SIG-M5 treated with dmso at 0.1 percent for 504 hours (cell line): Measurements from ENCODE around the gene DNAJC15.
"Not testable (repeated sequence)": the region's sequence is repeated elsewhere in the genome, so short reads cannot be mapped to it uniquely, and the experiment has no call there.

Experiments used
- DNase-seq: peaks from one replicate; lab custom pipeline; 2025; ENCODE audit not compliant: unreplicated experiment; lab: John Stamatoyannopoulos, UW

The DNAJC15 gene

DNA sequence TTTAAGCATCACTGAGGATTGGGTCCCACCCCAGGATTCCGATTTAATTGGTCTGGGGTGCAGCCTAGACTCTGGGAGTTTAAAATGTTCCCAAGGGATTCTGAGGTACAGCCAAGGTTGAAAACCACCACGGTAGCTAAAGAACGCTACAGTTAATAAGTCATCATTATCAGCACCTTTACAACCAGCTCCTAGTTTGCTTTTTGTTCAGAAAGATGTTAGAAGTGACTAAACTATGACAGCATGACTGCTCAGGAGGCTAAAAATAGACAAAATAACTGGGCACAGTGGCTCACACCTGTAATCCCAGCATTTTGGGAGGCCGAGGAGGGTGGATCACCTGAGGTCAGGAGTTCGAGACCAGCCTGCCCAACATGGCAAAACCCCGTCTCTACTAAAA lies 19.7 kb upstream of the DNAJC15 start:
- DNase-seq: no peak

DNA sequence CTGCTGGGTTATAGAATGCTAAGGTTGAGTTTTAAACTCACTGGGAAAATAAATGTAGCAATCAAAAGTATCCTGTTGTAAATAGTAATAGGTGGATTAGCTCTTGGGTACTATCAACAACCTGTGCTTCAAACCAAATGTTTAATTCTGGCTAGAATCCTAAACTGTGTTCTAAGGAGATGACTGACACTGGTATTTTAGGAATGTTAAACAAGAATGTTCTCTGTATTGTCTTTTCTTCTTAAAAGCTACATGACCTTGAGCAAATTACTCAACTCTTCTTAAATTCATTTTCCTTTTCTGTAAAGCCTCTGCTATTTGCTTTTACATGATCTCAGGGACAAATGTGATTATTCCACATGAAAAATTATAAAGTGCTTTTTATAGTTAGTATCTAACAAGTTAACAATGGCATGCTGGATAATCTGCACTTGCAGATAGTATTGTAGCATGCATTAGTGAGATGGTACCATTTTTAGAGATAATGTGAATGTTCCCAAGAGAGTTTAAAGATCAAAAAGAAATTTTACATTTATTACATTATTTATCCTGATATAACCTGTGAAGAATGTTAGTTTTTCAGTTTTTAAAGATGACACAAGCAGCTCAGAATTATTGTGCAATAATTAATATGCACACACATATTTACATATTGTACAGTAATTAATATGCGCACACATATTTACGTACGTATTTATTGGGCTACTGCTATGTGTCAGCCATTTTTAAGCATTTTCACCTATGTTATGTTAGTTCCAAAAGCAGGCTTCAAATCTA lies 17.7 kb upstream of the DNAJC15 start:
- no peak for DNase-seq

DNA sequence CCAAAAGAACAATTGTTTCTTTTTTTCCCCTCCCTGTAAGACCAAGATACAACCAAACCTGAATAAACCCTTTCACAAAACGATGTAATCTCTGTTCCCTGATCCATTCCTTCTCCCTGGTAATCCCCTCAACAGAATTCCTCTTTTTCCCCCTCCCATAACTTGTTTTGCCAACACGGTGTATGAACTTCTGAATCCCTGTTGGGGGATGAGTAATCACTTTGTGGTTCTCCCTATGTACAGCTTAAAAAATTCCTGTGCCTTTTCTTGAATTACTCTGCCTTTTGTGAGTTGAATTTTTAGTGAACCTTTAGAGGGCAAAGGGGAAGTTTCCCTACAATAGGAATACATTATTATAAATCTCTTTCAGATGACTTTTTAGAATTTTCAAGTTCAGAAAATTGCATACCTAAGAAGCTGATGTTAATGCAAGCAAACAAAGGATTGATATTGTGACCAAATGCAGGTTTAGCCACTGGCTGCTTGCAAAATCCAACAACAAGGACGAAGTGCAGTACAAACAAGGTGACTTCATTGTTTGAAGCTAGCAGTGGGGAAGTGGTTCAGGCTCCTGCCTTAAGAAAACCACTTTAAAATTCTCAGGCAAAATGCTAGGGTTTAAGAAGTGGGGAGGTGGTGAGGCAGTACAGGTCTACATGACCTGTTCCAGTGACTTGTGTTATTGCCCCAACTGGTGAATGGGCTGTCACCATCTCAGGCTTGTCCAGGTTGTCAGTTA lies 16.3 kb upstream of the DNAJC15 start:
- no peak for DNase-seq

DNA sequence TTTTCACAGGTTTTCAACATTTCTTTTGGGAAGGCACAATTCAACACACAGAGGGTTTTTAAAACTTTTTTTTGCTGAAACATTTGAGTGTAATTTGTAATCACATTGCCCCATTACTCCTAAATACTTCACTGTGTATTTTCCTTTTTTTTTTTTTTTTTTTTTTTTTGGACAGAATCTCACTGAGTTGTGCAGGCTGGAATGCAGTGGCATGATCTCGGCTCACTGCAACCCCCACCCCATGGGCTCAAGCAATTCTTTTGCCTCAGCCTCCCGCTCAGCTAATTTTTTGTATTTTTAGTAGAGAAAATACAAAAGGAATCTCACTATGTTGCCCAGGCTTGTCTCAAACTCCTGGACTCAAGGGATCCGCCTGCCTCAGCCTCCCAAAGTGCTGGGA lies 14.8 kb upstream of the DNAJC15 start:
- DNase-seq: no peak

DNA sequence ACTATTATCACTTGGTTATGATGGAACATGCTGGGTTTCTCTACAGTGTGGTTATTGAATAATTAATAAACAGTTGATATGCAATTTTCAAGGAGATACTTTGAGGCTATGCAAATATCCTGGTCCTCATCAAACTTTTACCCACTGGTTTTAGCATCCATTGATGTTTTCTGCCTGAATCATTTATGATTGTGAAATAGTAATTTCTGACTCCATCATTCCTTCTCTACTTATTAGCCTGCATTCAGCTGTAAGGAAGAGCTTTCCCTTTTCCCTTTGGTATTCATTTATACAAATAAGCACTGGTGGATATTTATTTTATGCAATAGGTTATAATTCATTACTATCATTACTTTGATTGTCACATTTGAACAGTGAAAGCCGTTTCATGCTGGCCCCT lies 13.9 kb upstream of the DNAJC15 start:
- DNase-seq: no peak

DNA sequence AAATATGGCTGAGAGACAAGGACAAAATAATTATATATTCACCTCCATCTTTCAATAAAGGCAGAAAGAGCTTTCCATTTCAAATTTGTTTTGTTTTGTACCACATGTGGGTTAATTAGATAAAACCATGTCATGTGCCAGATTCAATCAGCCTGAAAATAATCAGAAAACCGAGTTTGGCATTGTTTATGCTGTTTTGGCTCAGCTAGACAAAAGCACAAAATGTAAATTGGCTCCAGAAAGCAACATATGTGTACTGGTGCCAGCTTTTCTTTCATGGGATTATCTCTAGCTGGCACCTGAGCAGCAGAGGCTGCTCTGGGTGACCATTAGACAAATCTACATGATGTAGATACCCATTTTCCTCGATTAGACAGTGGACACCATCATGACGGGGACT lies 9.2 kb upstream of the DNAJC15 start:
- no peak for DNase-seq

DNA sequence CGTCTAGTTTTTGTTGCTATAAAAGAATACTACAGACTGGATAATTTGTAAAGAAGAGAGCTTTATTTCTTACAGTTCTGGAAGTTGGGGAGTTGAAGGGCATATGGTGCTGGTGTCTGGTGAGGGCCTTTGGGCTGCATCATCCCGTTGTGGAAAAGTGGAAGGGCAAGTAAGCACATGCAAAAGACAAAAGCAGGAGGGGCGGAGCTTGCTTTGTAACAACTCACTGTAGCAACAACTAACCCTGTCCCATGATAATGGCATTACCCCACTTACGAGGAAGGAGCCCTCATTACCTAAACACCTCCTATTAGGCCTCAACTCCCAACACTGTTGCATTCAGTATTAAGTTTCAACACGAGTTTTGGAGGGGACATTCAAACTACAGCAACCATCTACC lies 7.2 kb upstream of the DNAJC15 start:
- DNase-seq: no peak

DNA sequence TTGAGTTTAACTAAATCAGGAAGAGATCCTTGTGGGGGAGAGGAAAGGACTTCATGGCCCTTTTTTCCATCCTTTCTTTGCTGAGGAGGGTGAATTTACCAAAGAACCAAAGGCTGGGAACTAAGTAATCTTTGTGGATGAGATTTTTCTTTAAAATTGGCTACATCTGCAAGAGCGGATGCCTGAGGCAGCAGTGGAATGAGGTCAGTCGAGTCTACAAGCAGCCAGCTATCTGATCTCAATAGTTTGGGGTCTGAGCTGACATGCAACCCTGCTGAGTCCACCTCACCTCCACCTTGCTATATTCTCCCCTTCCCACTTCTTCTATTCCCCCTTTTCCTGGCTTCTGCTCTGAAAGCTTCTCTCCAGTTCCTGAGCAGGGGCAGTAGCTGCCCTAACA lies 3.6 kb upstream of the DNAJC15 start:
- DNase-seq: no peak

DNA sequence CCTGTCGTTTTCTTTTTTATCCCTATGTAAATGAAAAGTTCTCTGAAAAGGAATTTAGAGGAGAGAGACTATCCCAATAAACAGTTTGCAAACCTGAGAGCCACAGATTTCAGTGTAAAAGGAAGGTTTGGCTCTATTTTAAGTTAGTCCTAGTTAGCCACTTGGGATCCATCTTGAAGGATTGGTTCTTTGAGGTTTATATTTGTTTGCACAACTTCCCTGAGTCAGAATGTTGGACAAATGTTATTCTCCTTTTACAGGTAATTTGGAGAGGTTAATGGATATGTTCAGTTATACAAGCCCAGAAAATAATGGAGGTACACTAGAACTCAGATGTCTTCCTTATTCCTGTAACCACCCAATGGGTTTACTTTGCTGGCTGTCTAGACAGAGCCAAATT lies 2.6 kb upstream of the DNAJC15 start:
- DNase-seq: no peak

DNA sequence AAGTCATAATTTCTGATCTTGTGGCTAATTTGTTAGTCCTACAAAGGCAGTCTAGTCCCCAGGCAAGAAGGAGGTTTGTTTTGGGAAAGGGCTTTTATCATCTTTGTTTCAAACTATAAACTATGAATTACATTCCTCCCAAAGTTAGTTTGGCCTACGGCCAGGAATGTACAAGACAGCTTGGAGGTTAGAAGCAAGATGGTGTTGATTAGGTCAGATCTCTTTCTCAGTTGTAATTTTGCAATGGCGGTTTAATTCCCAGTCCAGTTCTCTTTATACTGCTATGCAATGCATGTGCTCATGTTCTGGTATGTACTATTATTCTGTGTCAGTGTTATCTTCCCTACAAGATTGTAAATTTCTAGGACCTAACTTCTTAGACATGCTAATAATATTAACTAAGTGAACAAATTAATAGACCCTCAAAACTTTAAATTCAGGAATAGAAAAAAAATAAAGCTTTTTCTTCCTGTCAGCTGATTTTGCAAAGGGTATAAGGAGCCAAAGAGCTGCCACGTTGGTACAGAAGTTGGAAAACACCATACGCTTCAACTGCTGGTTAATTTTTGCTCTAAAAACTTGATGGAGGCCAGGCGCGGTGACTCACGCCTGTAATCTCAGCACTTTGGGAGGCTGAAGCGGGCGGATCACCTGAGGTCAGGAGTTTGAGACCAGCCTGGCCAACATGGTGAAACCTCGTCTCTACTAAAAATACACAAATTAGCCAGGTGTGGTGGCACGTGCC lies 1.3 kb upstream of the DNAJC15 start:
- no peak for DNase-seq

DNA sequence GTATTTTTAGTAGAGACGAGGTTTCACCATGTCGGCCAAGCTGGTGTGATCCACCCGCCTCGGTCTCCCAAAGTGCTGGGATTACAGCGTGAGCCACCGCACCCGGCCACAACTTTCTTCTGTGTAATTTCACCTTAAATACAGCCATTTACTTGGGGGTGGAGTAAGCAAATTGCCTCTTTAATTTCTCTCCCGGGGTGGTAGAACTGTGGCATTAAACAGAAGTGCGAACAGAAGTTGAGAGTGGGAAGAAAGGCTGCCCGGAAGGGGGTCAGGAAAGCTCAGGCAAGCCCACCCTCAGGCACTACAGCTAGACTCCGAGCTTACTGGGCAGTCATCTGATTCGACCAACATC lies 475 bp upstream of the DNAJC15 start:
- DNase-seq: no peak

DNA sequence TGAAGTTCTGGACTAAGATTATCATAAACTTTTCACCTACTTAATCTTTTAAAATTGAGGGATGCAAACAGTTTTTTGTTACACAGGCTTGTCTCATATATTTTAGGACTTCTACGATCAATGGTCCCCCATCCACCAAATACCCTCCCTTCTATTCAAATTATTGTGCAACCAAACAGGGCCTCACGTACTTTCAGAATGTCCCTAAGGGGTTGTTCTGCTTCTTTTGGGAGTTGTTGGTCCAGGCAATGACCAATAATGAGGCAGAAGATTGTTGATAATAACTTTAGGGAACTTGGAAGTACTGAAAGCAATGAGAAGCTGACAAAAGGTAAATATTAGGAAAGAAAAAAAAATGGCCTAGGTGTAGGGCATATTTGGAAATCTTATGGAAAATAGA lies 2.9 kb downstream of the DNAJC15 start:
- DNase-seq: no peak

DNA sequence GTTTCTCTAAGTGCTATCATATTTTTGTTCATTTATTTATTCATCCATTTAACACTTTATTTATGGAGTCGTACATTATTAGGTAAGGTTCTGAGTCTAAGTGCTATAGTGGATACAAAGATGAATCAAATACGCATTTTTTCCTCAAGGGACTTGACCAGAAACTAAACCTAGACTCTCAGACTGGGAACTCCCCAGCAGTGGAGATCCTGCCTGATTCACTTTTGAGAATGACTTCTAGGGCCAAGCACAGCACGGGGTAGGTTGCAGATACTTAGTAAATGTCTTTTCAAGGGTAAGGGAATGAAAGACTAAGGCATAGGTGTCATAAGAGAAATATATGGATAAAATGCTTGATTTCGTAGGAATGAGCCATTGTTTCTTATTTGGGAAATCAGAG lies 7.2 kb downstream of the DNAJC15 start:
- no peak for DNase-seq

DNA sequence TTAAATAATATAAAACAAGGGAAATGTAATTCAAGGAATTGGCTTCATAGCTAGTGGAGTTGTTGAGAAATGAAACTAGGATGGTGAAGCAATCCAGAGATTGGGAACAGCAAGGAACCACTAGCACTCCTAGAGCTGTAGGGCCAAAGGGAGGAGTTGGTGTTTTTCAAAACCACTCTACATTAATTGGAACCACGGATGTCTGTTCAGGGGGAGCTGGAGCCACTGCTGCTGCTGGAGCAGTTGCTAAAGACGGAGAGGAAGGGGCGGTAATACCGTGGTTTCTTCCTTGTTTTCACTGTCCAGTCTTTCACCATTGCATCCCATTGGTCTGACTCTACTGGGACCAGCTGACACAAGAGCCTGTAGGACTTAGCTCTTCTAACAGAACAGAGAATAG lies 8.5 kb downstream of the DNAJC15 start:
- no peak for DNase-seq

DNA sequence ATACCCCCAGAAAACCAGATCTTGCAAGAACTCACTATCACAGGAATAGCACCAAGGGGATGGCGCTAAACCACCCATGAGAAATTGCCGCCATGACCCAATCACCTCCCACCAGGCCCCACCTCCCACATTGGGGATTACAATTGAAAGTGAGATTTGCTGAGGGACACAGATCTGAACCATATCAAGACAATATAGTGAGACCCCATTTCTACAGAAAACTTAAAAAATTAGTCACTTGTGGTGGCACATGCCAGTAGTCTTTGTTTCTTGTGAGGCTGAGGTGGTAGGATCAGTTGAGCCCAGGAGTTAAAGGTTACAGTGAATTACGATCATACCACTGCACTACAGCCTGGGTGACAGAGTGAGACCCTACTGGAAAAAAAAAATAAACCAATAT lies 9.7 kb downstream of the DNAJC15 start:
- no peak for DNase-seq

DNA sequence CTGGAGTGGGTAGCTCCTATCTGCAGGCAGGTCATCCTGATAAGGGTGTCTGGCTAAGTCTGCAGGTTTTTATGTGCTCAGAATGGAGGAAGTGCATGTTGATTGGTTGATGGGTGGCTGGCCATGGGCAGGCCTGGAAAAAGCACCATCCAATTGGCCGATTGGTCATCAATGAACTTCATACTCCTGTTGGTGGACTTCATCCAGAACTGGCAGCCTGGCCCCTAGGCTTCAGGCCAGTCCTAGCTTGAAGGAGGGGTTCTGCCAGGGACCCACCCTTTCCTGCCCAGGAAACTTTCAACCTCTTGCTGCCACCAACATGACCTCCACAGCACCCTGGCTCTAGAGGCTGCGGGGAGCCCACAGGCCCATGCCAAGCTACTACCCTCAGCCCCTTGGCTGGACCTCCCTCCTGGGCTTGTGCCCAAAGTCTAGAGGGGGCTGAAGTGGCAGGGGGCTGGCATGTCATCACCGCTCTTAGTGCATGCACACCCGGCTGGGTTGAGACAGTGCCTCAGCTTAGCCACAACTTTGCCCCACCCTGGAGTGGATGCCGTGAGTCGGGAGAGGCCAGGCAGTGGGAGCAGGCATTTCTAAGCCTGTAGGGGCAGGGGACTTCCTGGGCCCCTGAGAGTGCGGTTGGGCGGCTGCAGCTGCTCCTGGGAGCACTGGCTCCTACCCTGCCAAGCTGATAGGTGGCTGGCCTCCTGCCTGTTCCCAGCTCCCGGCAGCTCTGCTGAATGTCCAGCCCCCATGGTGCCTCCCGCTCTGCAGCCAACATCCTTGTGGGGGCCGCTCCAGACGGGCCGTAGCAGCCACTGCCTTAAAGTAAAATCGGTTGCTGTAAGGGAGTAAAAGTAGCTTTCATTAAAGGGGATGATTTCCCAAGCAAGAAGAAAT lies 13.2 kb downstream of the DNAJC15 start:
- no peak for DNase-seq

DNA sequence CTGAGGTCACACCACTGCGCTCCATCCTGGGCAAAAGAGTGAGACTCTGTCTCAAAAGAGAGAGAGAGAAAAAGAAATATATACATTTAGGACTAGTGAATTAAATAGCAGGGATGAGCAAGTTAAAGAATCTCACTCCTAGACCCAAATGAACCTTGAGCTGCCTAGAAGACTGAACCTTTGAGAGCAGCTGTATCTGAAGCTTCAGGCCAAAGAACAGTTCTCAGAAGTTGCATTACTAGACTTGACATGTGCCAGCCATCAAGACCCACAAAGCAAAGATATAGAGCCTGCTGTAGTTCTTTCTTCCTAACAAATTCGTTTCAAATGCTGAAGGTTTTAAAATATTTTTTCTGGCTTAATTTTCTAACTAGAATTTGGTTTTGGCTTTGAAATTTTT lies 16.6 kb downstream of the DNAJC15 start:
- no peak for DNase-seq

DNA sequence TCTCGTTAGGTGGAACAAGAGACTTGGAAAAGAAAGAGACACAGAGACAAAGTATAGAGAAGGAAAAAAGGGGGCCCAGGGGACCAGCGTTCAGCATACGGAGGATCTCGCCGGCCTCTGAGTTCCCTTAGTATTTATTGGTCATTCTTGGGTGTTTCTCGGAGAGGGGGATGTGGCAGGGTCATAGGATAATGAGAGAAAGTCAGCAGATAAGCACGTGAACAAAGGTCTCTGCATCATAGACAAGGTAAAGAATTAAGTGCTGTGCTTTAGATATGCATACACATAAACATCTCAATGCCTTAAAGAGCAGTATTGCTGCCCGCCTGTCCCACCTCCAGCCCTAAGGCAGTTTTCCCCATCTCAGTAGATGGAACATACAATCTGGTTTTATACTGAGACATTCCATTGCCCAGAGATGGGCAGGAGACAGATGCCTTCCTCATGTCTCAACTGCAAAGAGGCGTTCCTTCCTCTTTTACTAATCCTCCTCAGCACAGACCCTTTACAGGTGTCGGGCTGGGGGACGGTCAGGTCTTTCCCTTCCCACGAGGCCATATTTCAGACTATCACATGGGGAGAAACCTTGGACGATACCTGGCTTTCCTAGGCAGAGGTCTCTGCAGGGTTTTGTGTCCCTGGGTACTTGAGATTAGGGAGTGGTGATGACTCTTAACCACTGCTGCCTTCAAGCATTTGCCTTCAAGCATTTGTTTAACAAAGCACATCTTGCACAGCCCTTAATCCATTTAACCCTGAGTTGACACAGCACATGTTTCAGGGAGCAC lies 17.4 kb downstream of the DNAJC15 start:
- not testable (repeated sequence) for DNase-seq

DNA sequence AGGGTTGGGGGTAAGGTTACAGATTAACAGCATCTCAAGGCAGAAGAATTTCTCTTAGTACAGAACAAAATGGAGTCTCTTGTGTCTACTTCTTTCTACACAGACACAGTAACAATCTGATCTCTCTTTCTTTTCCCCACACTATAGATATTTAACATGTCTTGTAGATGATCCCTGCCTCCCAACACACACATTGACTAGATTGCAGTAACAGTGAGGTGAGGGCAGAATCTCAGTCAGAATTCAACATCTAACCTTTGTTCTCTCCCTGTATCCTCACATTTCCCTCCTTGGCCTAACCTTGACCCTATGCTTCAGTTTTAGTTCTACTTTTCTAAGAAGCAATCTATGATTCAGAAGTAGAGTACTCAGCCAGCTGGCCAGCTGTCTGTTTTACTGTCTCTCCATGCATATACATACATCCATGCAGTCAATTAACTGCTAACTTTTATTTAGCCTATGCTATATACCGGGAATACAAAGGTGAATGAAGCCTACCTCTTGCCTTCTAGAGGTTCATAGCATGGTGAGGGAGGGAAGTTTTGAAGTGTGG lies 18.1 kb downstream of the DNAJC15 start:
- no peak for DNase-seq

DNA sequence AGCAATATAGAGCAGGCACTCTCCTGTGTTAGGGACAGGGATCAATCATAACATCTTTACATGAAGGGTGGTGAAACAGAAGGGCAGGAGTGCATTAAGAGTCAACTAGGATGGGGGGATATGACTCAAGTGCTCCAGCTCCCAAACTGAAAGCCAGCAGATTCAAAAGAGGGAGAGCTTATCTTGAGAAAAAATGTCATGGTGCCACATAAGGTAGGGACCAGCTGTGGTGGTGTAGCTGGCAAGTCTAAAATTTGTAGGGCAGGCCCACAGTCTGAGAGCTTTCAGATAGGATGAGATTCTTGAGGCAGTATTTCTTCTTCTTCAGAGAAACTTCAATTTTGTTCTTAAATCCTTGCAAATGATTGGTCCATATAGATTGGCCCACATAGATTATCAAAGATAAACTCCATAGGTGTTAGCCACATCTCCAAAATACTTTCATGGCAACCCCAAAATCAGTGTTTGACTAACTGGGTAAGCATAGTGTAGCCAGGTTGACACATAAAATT lies 19.1 kb downstream of the DNAJC15 start:
- no peak for DNase-seq
